Measurements from ENCODE around the gene PLEKHA7.
"Not testable (repeated sequence)": the region's sequence is repeated elsewhere in the genome, so short reads cannot be mapped to it uniquely, and the experiment has no call there.

PLEKHA7 gene

GRCh38 chr11:16969010-16969999 lies 44.9 kb downstream of the PLEKHA7 start:
- TF ChIP-seq, protein P1, sequence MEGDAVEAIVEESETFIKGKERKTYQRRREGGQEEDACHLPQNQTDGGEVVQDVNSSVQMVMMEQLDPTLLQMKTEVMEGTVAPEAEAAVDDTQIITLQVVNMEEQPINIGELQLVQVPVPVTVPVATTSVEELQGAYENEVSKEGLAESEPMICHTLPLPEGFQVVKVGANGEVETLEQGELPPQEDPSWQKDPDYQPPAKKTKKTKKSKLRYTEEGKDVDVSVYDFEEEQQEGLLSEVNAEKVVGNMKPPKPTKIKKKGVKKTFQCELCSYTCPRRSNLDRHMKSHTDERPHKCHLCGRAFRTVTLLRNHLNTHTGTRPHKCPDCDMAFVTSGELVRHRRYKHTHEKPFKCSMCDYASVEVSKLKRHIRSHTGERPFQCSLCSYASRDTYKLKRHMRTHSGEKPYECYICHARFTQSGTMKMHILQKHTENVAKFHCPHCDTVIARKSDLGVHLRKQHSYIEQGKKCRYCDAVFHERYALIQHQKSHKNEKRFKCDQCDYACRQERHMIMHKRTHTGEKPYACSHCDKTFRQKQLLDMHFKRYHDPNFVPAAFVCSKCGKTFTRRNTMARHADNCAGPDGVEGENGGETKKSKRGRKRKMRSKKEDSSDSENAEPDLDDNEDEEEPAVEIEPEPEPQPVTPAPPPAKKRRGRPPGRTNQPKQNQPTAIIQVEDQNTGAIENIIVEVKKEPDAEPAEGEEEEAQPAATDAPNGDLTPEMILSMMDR (conservative IDR thresholded peaks at IDR 0.05), result no peak
- no peak overlapping the region for H3K27ac ChIP-seq

DNA sequence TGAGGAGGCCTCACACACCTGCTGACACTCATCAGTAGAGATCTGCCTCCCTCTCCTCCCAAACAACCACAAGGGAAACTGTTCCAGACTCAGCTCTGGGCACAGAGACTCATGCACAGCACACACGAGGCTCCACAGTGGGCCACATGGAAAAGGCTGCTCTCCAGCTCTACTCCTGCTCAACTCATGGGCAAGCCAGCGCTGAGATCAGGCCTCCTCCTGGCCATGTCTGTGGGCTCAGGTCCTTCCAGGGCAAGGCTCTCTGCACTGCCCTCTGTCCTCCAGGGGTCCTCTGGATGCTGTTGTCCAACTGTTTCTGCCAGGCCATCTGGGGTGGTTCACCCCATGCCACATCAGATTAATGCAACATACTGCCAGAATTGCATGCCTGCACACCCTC lies 46.0 kb downstream of the PLEKHA7 start:
- TF ChIP-seq, protein P1 (conservative IDR thresholded peaks at IDR 0.05), result no peak
- H3K27ac ChIP-seq, result no peak overlapping the region

DNA sequence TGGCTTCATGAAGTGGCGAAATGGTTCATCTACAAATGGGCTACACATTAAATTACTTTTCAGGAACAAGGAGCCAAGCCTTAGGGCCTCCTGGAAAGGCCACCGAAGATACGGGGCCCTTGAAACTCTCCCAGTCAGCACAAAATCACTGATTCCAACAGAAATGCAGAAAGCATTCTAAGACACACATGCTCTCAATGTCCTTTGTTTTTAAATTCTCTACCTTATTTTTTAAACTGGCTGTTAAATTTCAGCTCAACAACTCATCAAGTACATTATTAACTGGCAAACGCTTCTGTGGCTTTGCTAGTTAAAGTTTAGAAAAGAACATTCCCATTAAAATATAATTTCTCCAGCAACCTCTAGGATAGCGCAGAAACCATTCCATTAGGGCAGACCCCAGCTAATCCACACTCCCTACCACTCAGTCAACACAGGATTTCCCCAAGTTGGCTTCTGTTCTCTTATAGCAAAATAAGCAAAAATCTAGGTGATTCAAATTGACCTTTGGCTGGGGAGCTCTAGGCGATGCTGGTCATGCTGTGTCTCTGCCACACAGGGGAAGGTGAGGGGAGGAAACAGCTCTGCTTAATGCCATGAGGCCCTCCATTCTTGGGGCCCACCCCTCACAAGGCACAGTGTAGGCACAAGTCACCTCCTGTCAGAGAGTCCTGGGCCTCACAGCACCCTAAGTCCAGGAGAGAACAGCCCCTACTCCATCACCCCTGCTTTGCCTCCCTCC lies 47.1 kb downstream of the PLEKHA7 start:
- no peak overlapping the region for H3K27ac ChIP-seq
- TF ChIP-seq, protein P1 (conservative IDR thresholded peaks at IDR 0.05), result no peak

GRCh38 chr11:16964501-16964900 lies 49.7 kb downstream of the PLEKHA7 start:
- TF ChIP-seq, protein P1 (conservative IDR thresholded peaks at IDR 0.05), result no peak
- no peak overlapping the region for H3K27ac ChIP-seq

- H3K27ac ChIP-seq, result no peak overlapping the region
Observed at GRCh38 chr11:16963316-16963876, 50.8 kb downstream of the PLEKHA7 start.

GRCh38 chr11:16962589-16962988 lies 51.6 kb downstream of the PLEKHA7 start:
- not testable (repeated sequence) for H3K27ac ChIP-seq

More at GRCh38 chr11:16963316-16963876, 50.8 kb downstream of the PLEKHA7 start:
- TF ChIP-seq, protein P1 (conservative IDR thresholded peaks at IDR 0.05), result no peak

GRCh38 chr11:16962146-16962545 lies 52.1 kb downstream of the PLEKHA7 start:
- H3K27ac ChIP-seq, result no peak overlapping the region
- TF ChIP-seq, protein P1 (conservative IDR thresholded peaks at IDR 0.05), result no peak
